HepG2 (cell line): ENCODE measurements around the gene NOXO1. TPM values are rescaled to one million over a fixed set of nuclear protein-coding genes. Genes with fewer than 3 reads are reported as not detected.

ENCODE experiments used
- ATAC-seq: fragments of 200-7000 bp; cut with Tn5 transposase; 3 replicates; pipeline ENCODE4 v1.9.1; 2020; ENCODE audit warnings: mild to moderate bottlenecking, moderate library complexity
- BruUV-seq: library from RNA; stranded (reverse); fragments of 400-500 nt; replicated peaks from 2 replicates; lab custom pipeline; 2021; lab: Mats Ljungman, UMichigan
- CTCF ChIA-PET: fragments of 300-600 bp; formaldehyde crosslinking; extraction: SDS; loops from one replicate; lab custom pipeline; 2021; ENCODE audit warnings: low total read pairs, inconsistent platforms, low intra/inter-chr PET ratio; lab: Yijun Ruan, JAX
- POLR2A ChIA-PET: fragments of 350-600 bp; sonication (Branson Sonifier 250); formaldehyde crosslinking; loops from one replicate; lab custom pipeline; 2020; ENCODE audit warnings: antibody characterized with exemption, inconsistent platforms; lab: Yijun Ruan, JAX
- DNase-seq: peaks from one replicate; pipeline ENCODE4 v3.0.0-alpha.2; 2015; ENCODE audit warnings: low spot score
- FAIRE-seq: peaks from 3 replicates; lab custom pipeline; 2011; peaks lifted over from hg19 to GRCh38; lab: Jason Lieb, UNC
- H2AFZ ChIP-seq: one replicate; pipeline ENCODE4 v1.6.1; 2011; ENCODE audit warnings: low read length, inconsistent platforms
- H3K27ac ChIP-seq: fragments of 300-600 bp; 3 replicates; pipeline ENCODE4 v1.8.0; 2011; ENCODE audit warnings: mixed run types, mild to moderate bottlenecking, mixed read lengths, low read length, inconsistent platforms; ENCODE audit not compliant: insufficient read depth; ENCODE audit errors: extremely low read length
- H3K27me3 ChIP-seq, 2 experiments: fragments of 200-600 bp in 1 of 2; 2 replicates in 1 of 2; 3 replicates in 1 of 2; pipeline versions ENCODE4 v1.6.0 to v1.8.0; 2011; ENCODE audit warnings: low read length in 2 of 2, mild to moderate bottlenecking in 2 of 2, moderate library complexity in 2 of 2, inconsistent platforms in 1 of 2; ENCODE audit not compliant: insufficient read depth in 2 of 2, control insufficient read depth in 1 of 2
- H3K36me3 ChIP-seq, 2 experiments: fragments of 200-600 bp in 1 of 2; replicated peaks in 1 of 2; 2 replicates in 1 of 2; 3 replicates in 1 of 2; pipeline versions ENCODE4 v1.5.1 to v1.8.0; 2011; ENCODE audit warnings: low read length in 2 of 2, inconsistent platforms in 1 of 2; ENCODE audit not compliant: insufficient read depth in 2 of 2, control insufficient read depth in 1 of 2
- H3K4me1 ChIP-seq: 2 replicates; pipeline ENCODE4 v1.5.1; 2012; ENCODE audit warnings: low read length, inconsistent platforms; ENCODE audit not compliant: insufficient read depth
- H3K4me2 ChIP-seq: 2 replicates; pipeline ENCODE4 v1.6.0; 2011; ENCODE audit warnings: low read depth, low read length, inconsistent platforms
- H3K4me3 ChIP-seq, 3 experiments: fragments of 200-600 bp in 1 of 3; sonication (generic), shearing (Covaris generic) in 1 of 3; replicated peaks in 1 of 3; 2 replicates each; pipeline ENCODE4 v1.5.1; 2011 to 2016; ENCODE audit warnings: low read length in 3 of 3, inconsistent platforms in 2 of 3, low read depth in 2 of 3, mild to moderate bottlenecking in 2 of 3, control low read depth in 1 of 3, mixed read lengths in 1 of 3; ENCODE audit not compliant: insufficient read depth in 1 of 3
- H3K79me2 ChIP-seq: one replicate; pipeline ENCODE4 v1.6.1; 2011; ENCODE audit warnings: low read length, inconsistent platforms; ENCODE audit not compliant: insufficient read depth
- H3K9ac ChIP-seq: 2 replicates; pipeline ENCODE4 v1.6.0; 2011; ENCODE audit warnings: mild to moderate bottlenecking, low read depth, low read length, inconsistent platforms; ENCODE audit not compliant: insufficient read depth
- H3K9me3 ChIP-seq: 2 replicates; pipeline ENCODE4 v1.5.1; 2012; ENCODE audit warnings: mild to moderate bottlenecking, low read length
- H4K20me1 ChIP-seq: 2 replicates; pipeline ENCODE4 v1.6.0; 2011; ENCODE audit warnings: inconsistent platforms, mild to moderate bottlenecking, low read length, moderate library complexity; ENCODE audit not compliant: insufficient read depth
- AFF4 ChIP-seq: sonication (generic); formaldehyde crosslinking; IDR thresholded peaks from 2 replicates; pipeline ENCODE4 v1.4.0; 2020; ENCODE audit warnings: missing genetic modification reagents
- ATF1 ChIP-seq: IDR thresholded peaks from 2 replicates; pipeline ENCODE4 v1.6.1; 2016; ENCODE audit warnings: mild to moderate bottlenecking, control low read depth
- CEBPG ChIP-seq: IDR thresholded peaks from 2 replicates; pipeline ENCODE4 v1.6.1; 2016
- ELF1 ChIP-seq: sonication (generic); formaldehyde crosslinking; IDR thresholded peaks from 2 replicates; pipeline ENCODE4 v1.4.0; 2020; ENCODE audit warnings: missing genetic modification reagents
- HNRNPL ChIP-seq: fragments of 200-400 bp; formaldehyde crosslinking; IDR thresholded peaks from 2 replicates; pipeline ENCODE4 v1.6.1; 2017; ENCODE audit warnings: mild to moderate bottlenecking, low read depth, low read length
- JUN ChIP-seq: sonication (generic); formaldehyde crosslinking; IDR thresholded peaks from 2 replicates; pipeline ENCODE4 v1.4.0; 2020; ENCODE audit warnings: mild to moderate bottlenecking, missing genetic modification reagents
- KDM4B ChIP-seq: sonication (generic); formaldehyde crosslinking; IDR thresholded peaks from 2 replicates; pipeline ENCODE4 v1.4.0; 2020; ENCODE audit warnings: missing genetic modification reagents
- KDM5B ChIP-seq: sonication (generic); formaldehyde crosslinking; IDR thresholded peaks from 2 replicates; pipeline ENCODE4 v1.4.0; 2020; ENCODE audit warnings: missing genetic modification reagents, mild to moderate bottlenecking, borderline replicate concordance
- NBN ChIP-seq: fragments of 450-650 bp; conservative IDR thresholded peaks from 2 replicates; pipeline ENCODE4 v1.6.1; 2017
- NFATC3 ChIP-seq: sonication (generic); formaldehyde crosslinking; IDR thresholded peaks from 2 replicates; pipeline ENCODE4 v1.5.1; 2020; ENCODE audit warnings: mild to moderate bottlenecking, missing genetic modification reagents
- NFE2 ChIP-seq: sonication (generic); formaldehyde crosslinking; IDR thresholded peaks from 2 replicates; pipeline ENCODE4 v1.4.0; 2020; ENCODE audit warnings: missing genetic modification reagents
- NRL ChIP-seq: sonication (generic); formaldehyde crosslinking; IDR thresholded peaks from 2 replicates; pipeline ENCODE4 v1.5.0; 2020; ENCODE audit warnings: missing genetic modification reagents, mild to moderate bottlenecking, moderate library complexity, borderline replicate concordance
- POLR2AphosphoS2 ChIP-seq: IDR thresholded peaks from 2 replicates; pipeline ENCODE4 v1.6.1; 2011; ENCODE audit warnings: low read depth, low read length, improper control_type of control experiment
- PRMT3 ChIP-seq: sonication (generic); formaldehyde crosslinking; IDR thresholded peaks from 2 replicates; pipeline ENCODE4 v1.8.1; 2022; ENCODE audit warnings: low read depth, mild to moderate bottlenecking, moderate library complexity, missing genetic modification reagents, borderline replicate concordance
- STAT5B ChIP-seq: sonication (generic); formaldehyde crosslinking; IDR thresholded peaks from 2 replicates; pipeline ENCODE4 v1.4.0; 2020; ENCODE audit warnings: missing genetic modification reagents
- ZNF24 ChIP-seq: fragments of 450-650 bp; IDR thresholded peaks from 2 replicates; pipeline ENCODE4 v1.6.1; 2017; ENCODE audit warnings: antibody characterized with exemption, mild to moderate bottlenecking
- ZNF335 ChIP-seq: sonication (generic); formaldehyde crosslinking; IDR thresholded peaks from 2 replicates; pipeline ENCODE4 v1.4.0; 2020; ENCODE audit warnings: missing genetic modification reagents
- ZNF703 ChIP-seq: sonication (generic); formaldehyde crosslinking; IDR thresholded peaks from 2 replicates; pipeline ENCODE4 v1.5.1; 2020; ENCODE audit warnings: missing genetic modification reagents, mild to moderate bottlenecking, moderate library complexity, borderline replicate concordance
- ZNF713 ChIP-seq: sonication (generic); formaldehyde crosslinking; IDR thresholded peaks from 2 replicates; pipeline ENCODE4 v1.4.0; 2020; ENCODE audit warnings: mild to moderate bottlenecking, missing genetic modification reagents
- ZNF749 ChIP-seq: sonication (generic); formaldehyde crosslinking; IDR thresholded peaks from 2 replicates; pipeline ENCODE4 v1.8.0; 2022; ENCODE audit warnings: mild to moderate bottlenecking, missing genetic modification reagents, moderate library complexity, borderline replicate concordance
- ZSCAN29 ChIP-seq: sonication (generic); formaldehyde crosslinking; conservative IDR thresholded peaks from 2 replicates; pipeline ENCODE4 v1.4.0; 2020; ENCODE audit warnings: mild to moderate bottlenecking, missing genetic modification reagents
- WGBS: methylation state at CpG from one replicate; pipeline ENCODE4 v1.1.6; 2017; ENCODE audit warnings: low lambda C conversion rate; 5-methylcytosine and 5-hydroxymethylcytosine counted together
- in situ Hi-C: cut with HindIII; loops from 2 replicates; pipeline ENCODE4 v1.10.0; 2017; ENCODE audit warnings: low pct_unique_long_range_greater_than_20kb; ENCODE audit not compliant: extremely low pct_ligation_motif_present
- intact Hi-C: fragments of 100-400 bp; cut with micrococcal nuclease; formaldehyde crosslinking; loops from one replicate; pipeline ENCODE4 v1.10.0; 2022; ENCODE audit not compliant: unreplicated experiment
- polyA plus RNA-seq, 8 experiments: library from polyadenylated mRNA; depleted of rRNA in 3 of 8; stranded (reverse) in 7 of 8; unstranded in 1 of 8; fragments of >200 nt; fragmentation: Illumina TruSeq in 4 of 8; extraction: Trizol in 4 of 8; gene quantifications; 2 replicates each; pipeline versions ENCODE4 v1.2.1 to v1.2.3, GENCODE V29; 2011 to 2016; ENCODE audit warnings: low read depth in 4 of 8, missing spikeins in 1 of 8, mixed read lengths in 1 of 8; ENCODE audit not compliant: insufficient read depth in 1 of 8
- total RNA-seq, 5 experiments: library from RNA; depleted of rRNA; stranded (reverse); fragments of >200 nt; fragmentation: Illumina TruSeq; extraction: Trizol; gene quantifications; 2 replicates each; pipeline ENCODE4 v1.2.3, GENCODE V29; 2016; ENCODE audit warnings: low read depth in 1 of 5
- TF ChIP-seq, protein P1 (sequence below): IDR thresholded peaks from 2 replicates; pipeline ENCODE4 v1.6.1; 2018; ENCODE audit warnings: missing genetic modification reagents

The NOXO1 gene
- total and polyA plus RNA-seq, 2 of the 13 experiments (the other 11 are each of a cell fraction or from before 2014, with no cell fraction given) = 0.69 to 1.4 TPM

GRCh38 chr16:1973461-1974156 is 7.7 kb downstream of the NOXO1 start (continued):
- no peak for TF ChIP-seq CEBPG (CRISPR knock-in tag)
- no peak for TF ChIP-seq NBN
- no peak for TF ChIP-seq ZNF24
- no peak for TF ChIP-seq PRMT3 (CRISPR knock-in tag)
- no peak for TF ChIP-seq ZNF749
- TF ChIP-seq AFF4 (CRISPR knock-in tag) = no peak

DNA sequence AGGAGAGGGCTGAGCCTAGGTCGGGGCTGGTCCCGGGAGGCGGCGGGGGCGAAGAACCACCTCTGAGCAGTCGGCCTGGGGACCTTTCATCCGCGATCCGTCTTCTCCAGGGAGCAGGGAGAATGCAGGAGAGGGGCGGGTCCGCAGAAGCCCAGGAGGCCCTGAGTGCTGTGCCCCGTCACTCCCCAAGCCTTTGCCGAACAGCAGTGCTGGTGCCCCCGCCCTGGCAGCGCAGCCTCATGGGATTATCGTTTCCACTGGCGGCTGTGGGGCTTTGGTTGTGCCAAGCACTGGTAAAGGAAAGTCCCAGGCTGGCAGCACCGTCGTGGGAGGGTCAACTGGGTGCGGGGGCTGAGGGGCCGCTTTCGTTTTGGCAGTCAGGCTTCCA is 8.8 kb downstream of the NOXO1 start:
- H3K36me3 ChIP-seq = peaks cover 20 to 28% of the 10 kb centered on the region in 2 experiments; a peak in 3 of 5 replicates
- ChIA-PET POLR2A (interaction anchor here (1.1 to 2.8 kb wide), 2 partner anchors 12 to 63 kb away, joined by 4 to 26 read pairs; partner anchors contain the start of gene NDUFB10), CTCF (no interaction called here)
- H3K9ac ChIP-seq = peak overlapping the region; percentile 86
- BruUV-seq = no TSS peak
- peaks cover 14% of the 10 kb centered on the region for H3K79me2 ChIP-seq
- ATAC-seq (peak; percentile 58), FAIRE-seq (no peak), DNase-seq (no peak)
- intact Hi-C loops (no loop called here), in situ Hi-C loops (no loop called here)
- WGBS = under 1% methylated on average over 17 of the region's 22 CpGs
- no peak overlapping the region for H2AFZ ChIP-seq
- H4K20me1 ChIP-seq = no peaks in the 10 kb centered on the region
- peak overlapping the region; percentile 99 for H3K4me2 ChIP-seq
- H3K4me3 ChIP-seq = peak overlapping the region; percentile 74 to 99 (median 84)
- H3K27ac ChIP-seq = peak overlapping the region; percentile 75
- H3K27me3 ChIP-seq = no peaks in the 10 kb centered on the region
- H3K9me3 ChIP-seq = no peaks in the 10 kb centered on the region
- peaks cover 21% of the 10 kb centered on the region for H3K4me1 ChIP-seq
- TF ChIP-seq NRL (CRISPR knock-in tag) (no peak), ELF1 (CRISPR knock-in tag) (no peak), KDM5B (no peak), NFATC3 (CRISPR knock-in tag) (no peak), ZNF713 (CRISPR knock-in tag) (no peak), STAT5B (CRISPR knock-in tag) (no peak), JUN (CRISPR knock-in tag) (no peak), ZSCAN29 (CRISPR knock-in tag) (no peak), ATF1 (CRISPR knock-in tag) (no peak), KDM4B (no peak), ZNF335 (no peak), POLR2AphosphoS2 (no peak), HNRNPL (0 out of 2 replicates have a peak, but pooled peaks have one; percentile 33), ZNF703 (CRISPR knock-in tag) (0 out of 2 replicates have a peak, but pooled peaks have one; percentile 63), NFE2 (CRISPR knock-in tag) (no peak)
- TF ChIP-seq, protein P1, sequence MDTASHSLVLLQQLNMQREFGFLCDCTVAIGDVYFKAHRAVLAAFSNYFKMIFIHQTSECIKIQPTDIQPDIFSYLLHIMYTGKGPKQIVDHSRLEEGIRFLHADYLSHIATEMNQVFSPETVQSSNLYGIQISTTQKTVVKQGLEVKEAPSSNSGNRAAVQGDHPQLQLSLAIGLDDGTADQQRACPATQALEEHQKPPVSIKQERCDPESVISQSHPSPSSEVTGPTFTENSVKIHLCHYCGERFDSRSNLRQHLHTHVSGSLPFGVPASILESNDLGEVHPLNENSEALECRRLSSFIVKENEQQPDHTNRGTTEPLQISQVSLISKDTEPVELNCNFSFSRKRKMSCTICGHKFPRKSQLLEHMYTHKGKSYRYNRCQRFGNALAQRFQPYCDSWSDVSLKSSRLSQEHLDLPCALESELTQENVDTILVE (CRISPR knock-in tag) = no peak
